Neuronal stem cell (in vitro differentiated cells): ENCODE measurements around the gene PDGFB.
A peak's percentile ranks its signal among the peaks of the same experiment; 100 is the strongest.

ENCODE experiments used
- DNase-seq: peaks from one replicate; pipeline ENCODE4 v3.0.0-alpha.2; 2013; ENCODE audit warnings: low spot score
- H2AFZ ChIP-seq: one replicate; pipeline ENCODE4 v1.6.1; 2013; ENCODE audit warnings: mild to moderate bottlenecking, low read length, inconsistent platforms
- H2AK5ac ChIP-seq: 2 replicates; pipeline ENCODE4 v1.6.1; 2013; ENCODE audit warnings: low read depth, mild to moderate bottlenecking, inconsistent platforms, low read length, moderate library complexity, mixed read lengths
- H2BK120ac ChIP-seq: 2 replicates; pipeline ENCODE4 v1.6.1; 2013; ENCODE audit warnings: low read depth, mild to moderate bottlenecking, inconsistent platforms, low read length, moderate library complexity, mixed read lengths
- H2BK12ac ChIP-seq: one replicate; pipeline ENCODE4 v1.6.1; 2013; ENCODE audit warnings: low read length, inconsistent platforms
- H2BK15ac ChIP-seq: 2 replicates; pipeline ENCODE4 v1.6.1; 2013; ENCODE audit warnings: mild to moderate bottlenecking, low read length, inconsistent platforms, mixed read lengths
- H2BK5ac ChIP-seq: one replicate; pipeline ENCODE4 v1.6.1; 2013; ENCODE audit warnings: inconsistent platforms, mild to moderate bottlenecking, low read length, moderate library complexity
- H3K14ac ChIP-seq: one replicate; pipeline ENCODE4 v1.6.1; 2013; ENCODE audit warnings: low read length, inconsistent platforms
- H3K18ac ChIP-seq: 2 replicates; pipeline ENCODE4 v1.6.1; 2013; ENCODE audit warnings: low read length, inconsistent platforms
- H3K23ac ChIP-seq: 2 replicates; pipeline ENCODE4 v1.6.1; 2013; ENCODE audit warnings: low read depth, mild to moderate bottlenecking, mixed read lengths, low read length, inconsistent platforms; ENCODE audit not compliant: poor library complexity
- H3K27ac ChIP-seq: replicated peaks from 3 replicates; pipeline ENCODE4 v1.5.1; 2013; ENCODE audit warnings: low read length, inconsistent platforms
- H3K27me3 ChIP-seq, 3 experiments: 2 replicates each; pipeline ENCODE4 v1.6.1; 2013; ENCODE audit warnings: low read length in 3 of 3, mild to moderate bottlenecking in 2 of 3, inconsistent platforms in 1 of 3, low read depth in 1 of 3, mixed read lengths in 1 of 3, moderate library complexity in 1 of 3; ENCODE audit not compliant: control insufficient read depth in 3 of 3, insufficient read depth in 3 of 3
- H3K36me3 ChIP-seq, 2 donors: replicated peaks in 1 of 2; 2 replicates each; pipeline ENCODE4 v1.6.1; 2013; ENCODE audit warnings: low read length in 2 of 2; ENCODE audit not compliant: control insufficient read depth in 2 of 2, insufficient read depth in 2 of 2
- H3K4ac ChIP-seq: 2 replicates; pipeline ENCODE4 v1.6.1; 2013; ENCODE audit warnings: inconsistent platforms, mild to moderate bottlenecking, low read length, moderate library complexity
- H3K4me1 ChIP-seq, 2 donors: 1 replicate in 1 of 2; 2 replicates in 1 of 2; pipeline ENCODE4 v1.6.1; 2013; ENCODE audit warnings: low read length in 2 of 2, low read depth in 1 of 2; ENCODE audit not compliant: control insufficient read depth in 2 of 2, insufficient read depth in 1 of 2
- H3K4me2 ChIP-seq: one replicate; pipeline ENCODE4 v1.6.1; 2013; ENCODE audit warnings: mild to moderate bottlenecking, low read length, inconsistent platforms; ENCODE audit not compliant: insufficient read depth, poor library complexity, severe bottlenecking
- H3K4me3 ChIP-seq, 2 donors: 2 replicates each; pipeline ENCODE4 v1.5.1; 2013; ENCODE audit warnings: low read length in 2 of 2, mild to moderate bottlenecking in 2 of 2, inconsistent platforms in 1 of 2, moderate library complexity in 1 of 2
- H3K79me1 ChIP-seq: one replicate; pipeline ENCODE4 v1.6.1; 2013; ENCODE audit warnings: low read depth, mild to moderate bottlenecking, inconsistent platforms, low read length, moderate library complexity
- H3K9ac ChIP-seq: one replicate; pipeline ENCODE4 v1.6.1; 2013; ENCODE audit warnings: mild to moderate bottlenecking, low read depth, low read length, inconsistent platforms; ENCODE audit not compliant: poor library complexity
- H3K9me3 ChIP-seq, 2 donors: replicated peaks in 1 of 2; 2 replicates each; pipeline versions ENCODE3 to v1.6.1; 2013; ENCODE audit warnings: low read length in 2 of 2, mild to moderate bottlenecking in 2 of 2, inconsistent platforms in 1 of 2, low read depth in 1 of 2, mixed read lengths in 1 of 2, moderate library complexity in 1 of 2; ENCODE audit not compliant: control insufficient read depth in 2 of 2, insufficient read depth in 1 of 2
- H4K8ac ChIP-seq: one replicate; pipeline ENCODE4 v1.6.1; 2013; ENCODE audit warnings: low read depth, mild to moderate bottlenecking, inconsistent platforms, low read length, moderate library complexity
- H4K91ac ChIP-seq: one replicate; pipeline ENCODE4 v1.6.1; 2013; ENCODE audit warnings: low read length, low read depth, mild to moderate bottlenecking, inconsistent platforms; ENCODE audit not compliant: poor library complexity
- WGBS, 2 donors: extraction: QIAGEN DNeasy Blood & Tissue Kit; methylation state at CpG; one replicate each; pipeline ENCODE4 v1.1.7; 2013; ENCODE audit warnings: missing lambda C conversion rate in 2 of 2, mixed read lengths in 1 of 2; ENCODE audit not compliant: insufficient read length in 2 of 2, insufficient replicate concordance in 1 of 2; ENCODE audit errors: extremely low coverage in 2 of 2; 5-methylcytosine and 5-hydroxymethylcytosine counted together

The PDGFB gene

DNA sequence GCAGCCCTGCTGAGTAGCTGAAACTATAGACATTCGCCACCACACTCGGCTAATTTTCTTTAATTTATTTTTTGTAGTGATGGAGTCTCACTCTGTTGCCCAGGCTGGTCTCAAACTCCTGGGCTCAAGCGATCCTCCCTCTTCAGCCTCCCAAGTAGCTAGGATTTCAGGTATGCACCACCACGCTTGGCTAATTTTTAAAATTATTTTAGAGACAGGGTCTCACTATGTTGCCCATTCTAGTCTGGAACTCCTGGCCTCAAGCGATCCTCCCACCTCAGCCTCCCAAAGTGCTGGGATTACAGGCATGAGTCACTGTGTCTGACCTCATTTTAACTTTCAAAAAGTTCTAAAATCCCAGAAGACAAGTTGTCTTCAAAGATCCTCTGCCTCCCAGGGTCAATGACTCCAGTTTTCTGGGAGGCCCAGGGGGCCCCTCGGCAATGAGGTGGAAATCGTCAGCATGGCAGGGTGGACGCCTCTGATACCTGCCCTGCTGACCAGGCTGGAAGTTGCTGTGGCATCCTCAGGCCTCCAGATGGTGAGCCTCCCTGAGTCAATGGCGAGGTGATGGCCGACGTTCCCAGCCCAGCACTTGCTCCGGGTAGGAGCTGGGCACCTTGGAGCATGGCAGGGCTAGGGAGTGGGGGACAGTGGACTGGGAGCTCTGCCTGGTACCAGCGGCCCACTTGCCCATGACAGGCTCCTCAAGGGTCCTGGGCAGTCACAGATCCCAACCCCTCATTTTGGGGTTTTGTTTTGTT is 43.5 kb upstream of the PDGFB start:
- Histone ChIP-seq H3K79me1 (no peaks in the 10 kb centered on the region), H3K9me3 (peaks cover 0 to 4% of the 10 kb centered on the region in 2 donors), H2AK5ac (peak overlapping the region; percentile 91), H3K14ac (peak overlapping the region; percentile 85), H3K9ac (no peak overlapping the region), H2BK15ac (peak overlapping the region; percentile 98), H3K27me3 (no peaks in the 10 kb centered on the region), H4K91ac (no peak overlapping the region), H2AFZ (no peak overlapping the region), H3K18ac (peak overlapping the region; percentile 92), H3K4me2 (no peak overlapping the region), H2BK120ac (peak overlapping the region; percentile 61), H2BK12ac (peak overlapping the region; percentile 78), H2BK5ac (no peak overlapping the region), H3K27ac (no peak overlapping the region), H3K4ac (no peak overlapping the region), H3K36me3 (no peaks in the 10 kb centered on the region), H4K8ac (no peak overlapping the region), H3K4me1 (peaks cover 10 to 35% of the 10 kb centered on the region in 2 donors), H3K4me3 (no peak overlapping the region), H3K23ac (no peak overlapping the region)
- WGBS, 2 donors = no CpG with 5 or more reads among the region's 13 CpGs
- DNase-seq = no peak

DNA sequence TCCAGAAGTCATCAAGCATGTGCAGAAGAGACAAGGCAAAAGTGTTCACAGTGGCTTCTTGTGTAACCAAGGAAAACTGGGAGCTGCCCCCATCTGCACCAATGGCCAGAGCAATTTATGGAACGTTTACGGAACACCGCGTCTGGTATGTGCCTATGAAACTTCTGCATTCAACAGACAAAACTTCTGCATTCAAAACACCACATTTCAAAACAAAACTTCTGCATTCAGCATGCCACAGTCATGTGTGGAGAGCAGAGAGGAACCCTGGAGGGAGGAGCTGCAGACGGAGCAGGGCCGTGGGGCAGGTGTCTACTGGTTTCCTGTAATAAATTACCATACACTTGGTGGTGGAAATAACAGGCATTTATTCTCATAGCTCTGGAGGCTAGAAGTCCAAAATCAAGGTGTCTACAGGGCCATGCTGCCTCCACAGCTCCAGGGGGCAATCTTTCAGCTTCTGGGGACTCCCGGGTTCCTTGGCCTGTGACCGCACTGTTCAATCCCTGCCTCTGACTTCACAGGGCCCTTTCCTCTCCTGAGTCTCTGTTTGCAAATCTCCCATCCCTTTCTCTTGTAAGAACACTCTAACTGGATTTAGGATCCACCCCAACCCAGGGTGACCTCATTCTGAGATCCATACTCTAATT is 42.4 kb upstream of the PDGFB start:
- H2BK15ac ChIP-seq = no peak overlapping the region
- no peak overlapping the region for H3K14ac ChIP-seq
- no peak overlapping the region for H4K91ac ChIP-seq
- H3K79me1 ChIP-seq = no peaks in the 10 kb centered on the region
- H4K8ac ChIP-seq = no peak overlapping the region
- no peak overlapping the region for H3K4ac ChIP-seq
- H3K18ac ChIP-seq = no peak overlapping the region
- H3K4me3 ChIP-seq = no peak overlapping the region
- H2AFZ ChIP-seq = no peak overlapping the region
- no peak overlapping the region for H3K9ac ChIP-seq
- H3K9me3 ChIP-seq = peaks cover 0 to 4% of the 10 kb centered on the region in 2 donors
- peaks cover 7 to 36% of the 10 kb centered on the region in 2 donors for H3K4me1 ChIP-seq
- no peak overlapping the region for H3K4me2 ChIP-seq
- DNase-seq = no peak
- no peak overlapping the region for H2AK5ac ChIP-seq
- H3K36me3 ChIP-seq = no peaks in the 10 kb centered on the region
- no peak overlapping the region for H3K23ac ChIP-seq
- H3K27me3 ChIP-seq = no peaks in the 10 kb centered on the region
- no peak overlapping the region for H2BK120ac ChIP-seq
- no CpG with 5 or more reads among the region's 8 CpGs for WGBS, 2 donors
- no peak overlapping the region for H3K27ac ChIP-seq
- no peak overlapping the region for H2BK5ac ChIP-seq
- H2BK12ac ChIP-seq = no peak overlapping the region

DNA sequence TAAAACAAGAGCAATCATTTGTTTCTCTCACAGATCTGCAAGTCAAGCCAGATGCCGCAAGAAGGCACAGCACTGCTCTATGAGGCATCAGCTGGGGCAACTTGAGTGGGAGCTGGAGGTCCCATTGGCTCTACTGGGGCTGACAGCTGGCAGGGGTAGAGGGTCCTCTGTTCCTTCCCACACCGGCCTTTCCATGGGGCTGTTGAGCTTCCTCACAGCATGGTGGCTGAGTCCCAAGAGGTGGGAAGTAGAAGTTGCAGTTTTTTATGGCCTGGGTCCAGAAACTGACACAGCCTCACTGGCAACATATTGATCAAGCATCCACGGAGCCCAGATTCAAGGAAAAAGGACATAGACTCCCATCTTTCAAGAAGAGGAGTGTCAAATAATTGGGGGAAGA is 40.2 kb upstream of the PDGFB start:
- no CpG with 5 or more reads among the region's 3 CpGs for WGBS, 2 donors
- Histone ChIP-seq H2BK120ac (no peak overlapping the region), H3K4me2 (no peak overlapping the region), H4K8ac (no peak overlapping the region), H3K9ac (no peak overlapping the region), H3K14ac (no peak overlapping the region), H2AFZ (no peak overlapping the region), H3K23ac (no peak overlapping the region), H3K18ac (no peak overlapping the region), H2BK15ac (no peak overlapping the region), H2AK5ac (no peak overlapping the region), H3K4me3 (no peak overlapping the region), H3K9me3 (peaks cover 0 to 6% of the 10 kb centered on the region in 2 donors), H3K36me3 (no peaks in the 10 kb centered on the region), H3K27me3 (no peaks in the 10 kb centered on the region), H4K91ac (no peak overlapping the region), H3K79me1 (no peaks in the 10 kb centered on the region), H3K4ac (no peak overlapping the region), H2BK5ac (no peak overlapping the region), H3K27ac (no peak overlapping the region), H3K4me1 (peaks cover 4 to 22% of the 10 kb centered on the region in 2 donors), H2BK12ac (no peak overlapping the region)
- no peak for DNase-seq
